GM12892 (cell line): ENCODE measurements around the gene RAD54L2.
"Not testable (repeated sequence)": the region's sequence is repeated elsewhere in the genome, so short reads cannot be mapped to it uniquely, and the experiment has no call there.

Source experiments
- POLR2A ChIP-seq: IDR thresholded peaks from 2 replicates; pipeline ENCODE4 v1.6.1; 2011; ENCODE audit warnings: low read depth, low read length, control low read depth
- POLR2AphosphoS5 ChIP-seq: IDR thresholded peaks from 2 replicates; pipeline ENCODE4 v1.6.1; 2011; ENCODE audit warnings: low read depth, low read length, control low read depth
- TAF1 ChIP-seq: IDR thresholded peaks from 2 replicates; pipeline ENCODE4 v1.6.1; 2011; ENCODE audit warnings: low read depth, mild to moderate bottlenecking, control low read depth, low read length, borderline replicate concordance

DNA sequence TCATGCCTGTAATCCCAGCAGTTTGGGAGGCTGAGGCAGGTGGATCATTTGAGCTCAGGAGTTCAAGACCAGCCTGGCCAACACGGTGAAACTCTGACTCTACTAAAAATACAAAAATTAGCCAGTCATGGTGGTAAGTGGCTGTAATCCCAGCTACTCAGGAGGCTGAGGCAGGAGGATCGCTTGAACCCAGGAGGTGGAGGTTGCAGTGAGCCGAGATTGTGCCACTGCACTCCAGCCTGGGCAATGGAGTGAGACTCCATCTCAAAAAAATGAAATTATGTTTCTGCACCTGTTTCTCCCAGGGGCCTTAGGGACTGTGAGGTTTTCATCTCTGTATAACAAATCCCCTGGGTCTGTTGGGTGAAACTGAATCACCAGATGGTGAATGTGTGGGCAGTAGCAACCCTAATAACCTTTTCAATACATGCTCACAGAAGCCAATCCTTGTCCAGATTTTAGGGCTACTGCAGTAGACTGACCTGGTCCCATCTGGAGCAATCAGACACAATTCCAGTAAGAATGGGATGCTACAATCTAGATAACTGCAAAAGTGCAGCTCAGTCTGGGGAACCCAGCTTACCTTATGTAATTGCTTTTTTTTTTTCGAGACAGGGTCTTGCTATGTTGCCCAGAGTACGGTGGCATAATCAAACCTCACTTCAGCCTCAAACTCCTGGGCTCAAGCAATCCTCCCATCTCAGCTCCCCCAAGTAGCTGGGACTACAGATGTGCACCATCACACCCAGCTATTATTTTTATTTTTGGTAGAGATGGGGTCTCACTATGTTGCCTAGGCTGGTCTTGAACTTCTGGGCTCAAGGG, 17.4 kb upstream of the RAD54L2 start:
- TF ChIP-seq POLR2A, POLR2AphosphoS5, TAF1: not testable (repeated sequence)
